8988T (cell line): ENCODE measurements around the gene ESYT2.

ENCODE experiments used
- DNase-seq: peaks from one replicate; pipeline ENCODE4 v3.0.0; 2011

The ESYT2 gene

GRCh38 chr7:158821171-158822031 lies 7.9 kb downstream of the ESYT2 start:
- DNase-seq = no peak

DNA sequence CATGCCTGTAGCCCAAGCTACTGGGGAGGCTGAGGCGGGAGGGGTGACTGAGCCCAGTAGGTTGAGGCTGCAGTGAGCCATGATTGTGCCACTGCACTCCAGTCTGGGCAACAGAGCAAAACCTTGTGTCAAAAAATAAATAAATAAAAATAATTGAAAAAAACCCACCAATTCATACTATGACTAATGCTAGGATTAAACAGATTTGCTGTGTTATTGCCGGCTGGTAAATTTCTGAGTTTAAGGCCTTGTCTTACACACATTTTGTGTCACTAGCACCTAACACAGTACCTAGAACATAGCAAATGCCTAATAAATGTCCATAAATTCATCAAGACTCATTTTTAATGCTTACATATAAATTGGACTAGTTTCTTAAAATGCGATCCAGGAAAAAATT lies 8.7 kb downstream of the ESYT2 start:
- DNase-seq = no peak

DNA sequence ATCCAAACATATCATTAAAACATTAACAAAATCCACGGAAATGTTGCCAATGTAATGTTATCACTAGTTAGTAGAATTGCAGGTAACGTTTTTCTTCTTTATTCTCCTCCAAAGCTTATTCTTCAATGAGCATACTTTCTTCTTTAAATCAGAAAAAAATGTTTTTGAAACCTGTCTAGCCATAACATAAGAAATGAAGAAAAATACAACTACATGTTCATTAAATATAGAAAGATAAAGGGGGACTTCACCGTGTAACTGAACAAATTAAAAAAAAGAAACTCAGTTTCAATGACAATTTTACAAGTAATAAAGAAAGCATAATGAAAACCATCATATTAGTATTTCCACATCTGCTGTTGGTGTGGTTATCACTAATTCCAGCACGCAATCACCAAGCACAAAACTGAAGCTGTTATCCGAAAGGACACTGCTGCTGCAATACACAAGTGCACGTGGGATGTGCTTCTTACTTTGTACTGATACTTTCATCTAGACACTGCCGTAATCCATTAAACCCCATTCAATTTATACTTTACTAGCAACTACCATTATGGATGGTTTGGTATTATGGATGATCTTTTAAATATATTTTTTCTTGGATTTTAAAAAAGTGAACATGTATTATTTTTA lies 9.6 kb downstream of the ESYT2 start:
- no peak for DNase-seq

- no peak for DNase-seq
These were observed 10.7 kb downstream of the ESYT2 start for GRCh38 chr7:158818325-158819213.

- DNase-seq = no peak
These were observed 12.3 kb downstream of the ESYT2 start for GRCh38 chr7:158816995-158817394.

GRCh38 chr7:158816271-158816670 lies 13.0 kb downstream of the ESYT2 start:
- no peak for DNase-seq

DNA sequence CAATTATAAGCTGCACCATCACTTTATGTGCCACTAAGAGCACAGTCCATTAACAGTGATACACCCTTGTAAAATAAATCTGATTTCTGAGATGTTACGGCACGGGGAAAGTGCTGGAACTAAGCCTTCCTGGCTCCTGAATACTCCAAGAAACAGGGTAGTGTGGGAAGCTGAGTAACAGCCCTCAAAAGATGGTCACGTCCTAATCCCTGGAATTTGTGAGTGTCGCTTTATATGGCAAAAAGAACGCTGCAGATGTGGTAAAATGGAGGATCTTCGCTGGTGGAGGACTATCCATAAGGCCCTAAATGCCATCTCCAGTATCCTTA lies 13.5 kb downstream of the ESYT2 start:
- DNase-seq = no peak

DNA sequence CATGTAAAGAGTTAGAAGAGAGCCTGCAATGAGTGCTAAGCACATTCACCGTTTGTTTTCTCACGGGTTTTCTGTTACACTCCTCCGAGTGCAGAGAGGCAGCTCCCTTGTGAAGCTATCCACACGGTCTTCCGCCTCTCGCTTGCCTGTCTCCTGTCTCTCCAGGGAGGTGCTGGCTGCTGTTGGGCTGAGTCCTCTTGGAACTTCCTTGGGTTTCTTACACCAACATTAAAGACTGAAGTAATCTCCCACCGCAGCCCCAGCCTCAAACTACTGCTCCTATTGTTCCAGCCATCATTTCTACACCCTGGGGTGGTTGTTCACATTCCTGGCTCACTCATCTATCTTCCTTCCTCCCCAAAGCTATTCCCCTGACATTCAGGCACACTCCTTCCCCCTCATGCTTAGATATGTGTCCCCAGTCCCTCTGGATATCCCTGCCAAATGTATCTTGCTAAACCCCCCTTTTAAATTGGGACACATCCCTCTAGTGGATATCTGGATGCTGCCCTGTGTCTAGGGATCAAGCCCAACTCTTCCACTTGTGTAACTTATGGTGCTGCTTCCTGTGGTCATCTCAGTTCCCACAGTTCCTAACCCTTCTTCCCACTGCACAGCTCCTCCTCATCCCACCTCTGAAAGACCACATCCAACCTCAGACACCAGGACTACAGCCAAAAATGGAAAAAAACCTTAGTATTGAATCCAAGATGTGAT lies 14.1 kb downstream of the ESYT2 start:
- no peak for DNase-seq

GRCh38 chr7:158814637-158815036 lies 14.7 kb downstream of the ESYT2 start:
- no peak for DNase-seq

DNA sequence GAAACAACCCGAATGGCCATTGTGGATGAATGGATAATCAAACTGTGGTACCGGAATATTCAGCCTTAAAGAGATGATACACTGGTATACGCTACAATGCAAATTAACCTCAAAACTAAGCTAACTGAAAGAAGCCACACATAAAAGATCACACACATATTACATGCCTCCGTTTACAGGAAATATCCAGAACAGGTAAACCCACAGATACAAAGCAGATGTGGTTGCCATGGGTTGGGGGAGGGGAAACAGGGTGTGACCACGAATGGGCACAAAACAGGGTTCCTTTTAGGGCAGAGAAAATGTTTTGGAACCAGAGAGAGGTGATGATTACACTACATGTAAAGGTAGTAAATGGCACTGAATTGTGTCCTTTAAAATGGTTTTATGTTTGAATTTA lies 16.6 kb downstream of the ESYT2 start:
- no peak for DNase-seq

DNA sequence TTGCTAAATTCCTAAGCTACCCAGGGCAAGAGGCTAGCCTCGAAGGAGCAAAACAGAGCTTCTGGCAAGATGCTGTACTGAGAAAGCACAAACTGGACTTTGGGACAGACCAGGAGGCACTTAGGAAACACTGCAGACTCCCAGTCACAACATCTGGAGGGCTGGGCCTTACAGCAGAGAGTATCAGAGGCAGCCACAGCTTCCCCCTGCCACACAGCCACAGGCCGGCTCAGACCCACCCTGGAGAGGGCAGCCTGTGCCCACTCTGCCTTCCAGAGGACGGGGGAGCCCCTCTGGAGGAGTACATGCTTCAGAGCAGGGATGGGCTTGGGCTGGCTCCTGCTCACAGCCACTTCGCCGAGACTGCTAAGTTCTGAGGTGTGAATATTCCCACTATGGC lies 17.4 kb downstream of the ESYT2 start:
- no peak for DNase-seq

- no peak for DNase-seq
These were observed 17.8 kb downstream of the ESYT2 start for GRCh38 chr7:158811461-158811860.

- DNase-seq = no peak
These were observed 18.5 kb downstream of the ESYT2 start for GRCh38 chr7:158810846-158811245.

GRCh38 chr7:158809596-158809995 lies 19.7 kb downstream of the ESYT2 start:
- DNase-seq = no peak

DNA sequence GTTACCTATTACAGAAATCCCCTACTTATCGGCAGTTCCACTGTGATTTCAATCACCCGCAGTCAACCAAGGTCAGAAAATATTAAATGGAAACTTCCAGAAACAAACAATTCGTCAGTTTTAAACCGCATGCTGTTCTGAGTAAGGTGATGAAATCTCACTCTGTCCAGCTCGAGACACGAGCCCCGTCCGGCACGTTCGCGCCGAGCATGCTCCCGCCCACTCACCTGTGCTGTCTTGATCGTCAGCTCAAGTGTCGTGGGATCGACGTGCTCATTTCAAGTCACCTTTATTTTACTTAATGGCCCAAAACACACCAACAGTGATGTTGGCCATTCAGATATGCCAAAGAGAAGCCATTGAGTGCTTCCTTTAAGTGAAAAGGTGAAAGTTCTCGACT lies 21.2 kb downstream of the ESYT2 start:
- DNase-seq = no peak

DNA sequence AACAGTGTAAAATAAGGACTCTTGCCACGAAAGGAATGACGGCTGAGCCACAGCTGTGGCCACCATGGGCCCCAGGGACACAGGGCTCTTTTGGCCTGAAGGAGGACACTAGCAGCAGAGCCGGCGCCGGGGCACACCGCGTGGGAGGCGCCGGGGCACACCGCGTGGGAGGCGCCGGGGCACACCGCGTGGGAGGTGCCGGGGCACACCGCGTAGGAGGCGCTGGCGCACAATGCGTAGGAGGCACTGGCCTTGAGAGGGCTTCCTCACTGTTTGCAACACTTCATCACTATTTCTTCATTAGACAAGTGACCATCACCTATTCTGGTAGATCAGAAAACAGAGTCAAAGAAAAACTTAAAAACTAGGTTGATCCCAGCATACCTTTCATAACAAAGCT lies 23.4 kb downstream of the ESYT2 start:
- DNase-seq = no peak

- DNase-seq = no peak
These were observed 23.9 kb downstream of the ESYT2 start for GRCh38 chr7:158805414-158805813.

DNA sequence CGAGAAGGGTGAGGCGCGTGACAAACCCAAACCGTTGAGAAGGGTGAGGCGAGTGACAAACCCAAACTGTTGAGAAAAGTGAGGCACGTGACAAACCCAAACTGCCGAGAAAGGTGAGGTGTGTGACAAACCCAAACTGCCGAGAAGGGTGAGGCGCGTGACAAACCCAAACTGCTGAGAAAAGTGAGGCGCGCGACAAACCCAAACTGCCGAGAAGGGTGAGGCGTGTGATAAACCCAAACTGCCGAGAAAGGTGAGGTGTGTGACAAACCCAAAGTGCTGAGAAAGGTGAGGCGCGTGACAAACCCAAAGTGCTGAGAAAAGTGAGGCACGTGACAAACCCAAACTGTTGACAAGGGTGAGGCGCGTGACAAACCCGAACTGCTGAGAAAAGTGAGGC lies 25.0 kb downstream of the ESYT2 start:
- DNase-seq = no peak

DNA sequence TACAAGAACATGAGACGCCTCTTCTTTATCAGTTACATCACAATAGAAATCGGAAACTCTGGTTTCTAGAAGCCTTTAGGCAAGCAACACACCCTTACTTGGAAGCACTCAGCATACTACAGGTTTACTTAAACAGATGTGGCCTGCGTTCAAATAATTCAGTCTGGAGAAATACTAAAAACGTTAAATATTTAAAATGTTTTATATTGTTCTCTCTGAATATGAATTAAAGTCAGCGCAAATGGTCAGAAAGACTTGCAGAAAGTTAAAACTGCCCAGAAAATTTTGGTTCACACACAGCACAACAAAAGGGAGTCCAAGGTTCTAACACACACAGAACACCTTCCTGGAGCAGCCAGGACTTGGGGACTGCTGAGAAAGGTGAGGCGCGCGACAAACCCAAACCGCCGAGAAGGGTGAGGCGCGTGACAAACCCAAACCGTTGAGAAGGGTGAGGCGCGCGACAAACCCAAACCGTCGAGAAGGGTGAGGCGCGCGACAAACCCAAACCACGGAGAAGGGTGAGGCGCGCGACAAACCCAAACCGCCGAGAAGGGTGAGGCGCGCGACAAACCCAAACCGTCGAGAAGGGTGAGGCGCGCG lies 25.8 kb downstream of the ESYT2 start:
- DNase-seq = no peak

GRCh38 chr7:158802535-158803366 lies 26.6 kb downstream of the ESYT2 start:
- DNase-seq = no peak

- DNase-seq = no peak
These were observed 30.6 kb downstream of the ESYT2 start for GRCh38 chr7:158798741-158799140.

- DNase-seq = no peak
These were observed 32.6 kb downstream of the ESYT2 start for GRCh38 chr7:158796667-158797066.
